Activated CD4-positive, alpha-beta T cell treated with anti-CD3 and anti-CD28 coated beads for 36 hours (primary cell): ENCODE results near the gene PRR33. TPM values are rescaled to one million over a fixed set of nuclear protein-coding genes. Genes with fewer than 3 reads are reported as not detected.

ENCODE experiments used
- ATAC-seq: fragments of 200-7000 bp; cut with Tn5 transposase; one replicate; pipeline ENCODE4 v1.10.0; 2021; ENCODE audit warnings: mild to moderate bottlenecking, moderate library complexity
- CTCF ChIA-PET: fragments of 350-600 bp; sonication (Branson Sonifier 250); formaldehyde crosslinking; loops from one replicate; lab custom pipeline; 2021; ENCODE audit warnings: antibody characterized with exemption; lab: Charles Lee
- POLR2A ChIA-PET: fragments of 350-600 bp; sonication (Branson Sonifier 250); formaldehyde crosslinking; loops from one replicate; lab custom pipeline; 2021; ENCODE audit warnings: antibody characterized with exemption, inconsistent platforms; lab: Charles Lee
- DNase-seq: peaks from one replicate; pipeline ENCODE4 v3.0.0-alpha.2; 2020
- H3K27ac Mint-ChIP-seq: one replicate; pipeline ENCODE4 v1.8.0; 2021; ENCODE audit warnings: mixed read lengths
- H3K27me3 Mint-ChIP-seq: one replicate; pipeline ENCODE4 v1.8.0; 2021; ENCODE audit warnings: mixed read lengths
- H3K36me3 Mint-ChIP-seq: one replicate; pipeline ENCODE4 v1.8.0; 2021; ENCODE audit warnings: low read depth, mixed read lengths
- H3K4me1 Mint-ChIP-seq: one replicate; pipeline ENCODE4 v1.8.0; 2021; ENCODE audit warnings: mixed read lengths
- H3K4me3 Mint-ChIP-seq: one replicate; pipeline ENCODE4 v1.8.0; 2021; ENCODE audit warnings: mild to moderate bottlenecking, moderate library complexity, mixed read lengths
- H3K9me3 Mint-ChIP-seq: one replicate; pipeline ENCODE4 v1.8.0; 2021; ENCODE audit warnings: low read depth, mixed read lengths
- intact Hi-C, 2 experiments: fragments of 100-400 bp; cut with DNase I in 1 of 2; cut with micrococcal nuclease in 1 of 2; formaldehyde crosslinking; loops; one replicate each; pipeline versions ENCODE4 v1.14.2 to v1.15.1; 2022 to 2024; cut with DNase I, micrococcal nuclease
- total RNA-seq, 2 experiments: library from RNA; stranded (reverse); gene quantifications; one replicate each; pipeline ENCODE4 v1.2.3, GENCODE V29; 2021

The PRR33 gene
- total RNA-seq, 2 experiments from 2014 or later = 0.07 to 0.09 TPM

- peak overlapping the region; percentile 28 for H3K4me3 Mint-ChIP-seq
- intact Hi-C loops = no loop called here
- DNase-seq (peak; percentile 39), ATAC-seq (peak; percentile 60)
- ChIA-PET CTCF (interaction anchor here (1.0 kb wide), 1 partner anchor 177 kb away, joined by 6 read pairs; no protein-coding TSS in a partner anchor), POLR2A (interaction anchor here (1.4 kb wide), 1 partner anchor 11 kb away, joined by 4 read pairs; no protein-coding TSS in a partner anchor)
- no peaks in the 10 kb centered on the region for H3K9me3 Mint-ChIP-seq
- H3K27ac Mint-ChIP-seq = peak overlapping the region; percentile 68
- no peaks in the 10 kb centered on the region for H3K27me3 Mint-ChIP-seq
- peaks cover 45% of the 10 kb centered on the region for H3K4me1 Mint-ChIP-seq
- H3K36me3 Mint-ChIP-seq = peaks cover 2% of the 10 kb centered on the region
Measured at GRCh38 chr11:1870721-1871466, 20.8 kb downstream of the PRR33 start.

- ChIA-PET CTCF (interaction anchor here (0.6 to 1.0 kb wide), 2 partner anchors 50 to 176 kb away, joined by 3 to 6 read pairs; no protein-coding TSS in a partner anchor), POLR2A (interaction anchor here (1.4 kb wide), 1 partner anchor 12 kb away, joined by 4 read pairs; no protein-coding TSS in a partner anchor)
- intact Hi-C loops = no loop called here
- Mint-ChIP-seq H3K4me1 (peaks cover 46% of the 10 kb centered on the region), H3K9me3 (no peaks in the 10 kb centered on the region), H3K27me3 (no peaks in the 10 kb centered on the region), H3K27ac (peak overlapping the region; percentile 37), H3K4me3 (peak overlapping the region; percentile 28), H3K36me3 (peaks cover 2% of the 10 kb centered on the region)
- ATAC-seq (no peak), DNase-seq (no peak)
Measured at GRCh38 chr11:1870326-1870696, 21.4 kb downstream of the PRR33 start.

DNA sequence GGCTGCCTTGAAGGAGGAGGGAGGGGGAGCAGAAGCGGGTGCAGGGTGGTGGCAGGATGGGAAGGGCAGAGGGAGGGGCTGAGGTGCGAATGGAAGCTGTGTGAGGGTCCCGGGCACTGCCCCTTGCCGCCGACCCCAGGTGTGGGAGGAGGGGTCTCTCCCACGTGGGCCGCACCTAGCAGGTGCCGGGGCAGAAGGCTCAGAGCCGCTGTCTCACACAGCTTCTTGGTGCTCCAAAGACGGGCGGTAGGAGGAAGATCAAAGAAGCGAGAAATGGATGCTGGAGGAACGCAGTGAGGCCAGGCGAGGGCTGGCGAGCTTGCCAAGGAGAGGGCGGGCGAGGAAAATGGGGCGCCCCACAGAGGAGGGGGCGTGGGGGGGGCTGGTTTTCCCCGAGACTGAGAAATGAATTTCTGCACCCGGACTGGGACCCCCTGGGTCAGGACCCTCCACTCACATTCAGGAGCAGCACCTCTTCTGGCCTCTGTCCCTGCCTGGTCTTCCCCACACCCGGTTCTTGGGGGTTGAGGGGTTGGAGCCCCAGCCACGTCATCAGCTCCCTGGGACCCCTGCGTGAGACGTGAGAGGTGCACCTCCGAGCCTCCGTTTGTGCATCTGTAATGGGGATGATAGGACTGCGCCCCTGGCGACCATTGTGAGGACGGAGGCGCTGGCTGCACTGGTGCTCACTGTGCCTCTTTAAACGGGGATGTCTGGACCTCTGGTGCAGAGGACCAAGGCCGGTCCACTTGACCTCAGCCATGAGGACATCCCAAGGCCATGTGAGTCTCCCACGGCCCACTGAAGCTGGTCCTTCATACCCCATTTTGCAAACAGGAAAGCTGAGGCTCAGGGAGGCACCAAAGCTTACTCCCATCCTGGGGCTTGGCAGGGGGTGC lies 22.0 kb downstream of the PRR33 start:
- Mint-ChIP-seq H3K4me1 (peaks cover 46% of the 10 kb centered on the region), H3K27me3 (no peaks in the 10 kb centered on the region), H3K4me3 (no peak overlapping the region), H3K36me3 (peaks cover 2% of the 10 kb centered on the region), H3K27ac (no peak overlapping the region), H3K9me3 (no peaks in the 10 kb centered on the region)
- ATAC-seq (no peak), DNase-seq (no peak)
- ChIA-PET CTCF (interaction anchor here (0.6 to 1.0 kb wide), 3 partner anchors 13 to 176 kb away, joined by 3 to 6 read pairs (median 4); no protein-coding TSS in a partner anchor), POLR2A (interaction anchor here (1.4 kb wide), 1 partner anchor 13 kb away, joined by 4 read pairs; no protein-coding TSS in a partner anchor)
- intact Hi-C loops = no loop called here

DNA sequence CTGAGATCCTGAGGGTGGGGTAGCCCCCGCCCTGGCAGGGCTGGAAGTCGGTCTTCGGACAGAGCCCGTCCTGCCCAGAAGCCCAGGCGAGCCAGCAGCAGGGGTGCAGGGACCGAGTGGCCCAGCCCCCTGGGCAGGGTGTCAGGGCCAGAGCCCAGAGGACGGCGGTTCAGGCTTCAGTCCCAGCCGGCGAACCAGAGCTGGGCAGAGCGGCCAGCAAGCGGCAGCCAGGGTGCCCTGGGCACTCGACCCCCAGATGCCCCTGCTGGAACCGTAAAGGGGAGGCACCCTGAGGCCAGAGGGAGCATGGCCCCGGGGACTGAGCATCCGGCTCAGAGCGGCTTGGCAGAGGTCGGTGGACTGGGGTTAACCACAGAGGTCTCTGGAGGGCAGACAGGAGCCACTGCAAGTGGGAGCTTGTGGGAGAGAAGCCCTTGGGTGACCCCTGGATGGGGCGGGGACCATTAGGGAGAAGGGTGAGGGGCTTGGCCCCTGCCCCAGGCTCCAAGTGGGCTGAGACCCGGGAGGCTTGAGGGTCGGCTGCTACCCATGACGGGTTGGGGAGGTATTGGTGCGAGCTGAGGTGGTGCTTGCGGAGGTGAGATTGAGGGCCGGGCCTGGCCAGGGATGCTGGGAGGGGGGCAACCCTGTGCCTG lies 22.9 kb downstream of the PRR33 start:
- Mint-ChIP-seq H3K27ac (no peak overlapping the region), H3K27me3 (no peaks in the 10 kb centered on the region), H3K4me3 (no peak overlapping the region), H3K9me3 (no peaks in the 10 kb centered on the region), H3K36me3 (peaks cover 2% of the 10 kb centered on the region), H3K4me1 (peaks cover 51% of the 10 kb centered on the region)
- DNase-seq (no peak), ATAC-seq (no peak)
- POLR2A ChIA-PET = no interaction called here
- intact Hi-C loops = no loop called here
- CTCF ChIA-PET = interaction anchor here (0.8 kb wide), 1 partner anchor 14 kb away, joined by 4 read pairs; no protein-coding TSS in a partner anchor

DNA sequence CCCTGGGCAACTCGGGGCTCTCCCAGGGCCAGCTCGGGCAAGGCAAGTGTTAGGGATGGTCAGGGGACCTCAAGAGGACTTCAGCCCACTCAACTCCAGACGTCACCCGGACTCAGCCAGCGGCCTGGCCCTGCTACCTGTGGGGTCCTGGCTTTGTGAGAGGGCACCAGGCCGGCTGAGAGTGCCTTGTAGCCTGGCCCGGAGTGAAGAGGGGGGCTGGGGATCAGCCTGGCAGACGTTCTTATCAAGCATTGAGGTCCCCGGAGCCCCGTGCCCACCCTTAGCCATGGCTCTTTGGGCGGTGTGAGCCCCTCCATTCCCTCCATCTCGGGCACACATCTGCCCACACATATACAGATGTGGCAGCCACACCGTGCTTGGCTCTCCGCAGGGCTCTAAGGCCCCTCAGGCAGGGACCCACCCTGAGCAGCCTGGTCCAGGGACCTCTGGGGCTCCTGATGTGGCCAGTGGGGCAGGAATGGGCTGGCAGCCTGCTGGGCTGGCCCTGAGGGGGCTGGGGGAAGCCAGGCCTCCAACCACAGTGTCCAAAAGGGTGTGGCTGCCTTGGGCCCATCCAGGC lies 23.5 kb downstream of the PRR33 start:
- Mint-ChIP-seq H3K27me3 (no peaks in the 10 kb centered on the region), H3K4me3 (no peak overlapping the region), H3K27ac (no peak overlapping the region), H3K36me3 (peaks cover 2% of the 10 kb centered on the region), H3K4me1 (peaks cover 48% of the 10 kb centered on the region), H3K9me3 (no peaks in the 10 kb centered on the region)
- intact Hi-C loops = no loop called here
- ChIA-PET POLR2A (no interaction called here), CTCF (no interaction called here)
- ATAC-seq (no peak), DNase-seq (no peak)

GRCh38 chr11:1867381-1867780 lies 24.3 kb downstream of the PRR33 start:
- ChIA-PET POLR2A (no interaction called here), CTCF (no interaction called here)
- Mint-ChIP-seq H3K9me3 (no peaks in the 10 kb centered on the region), H3K4me3 (no peak overlapping the region), H3K36me3 (peaks cover 2% of the 10 kb centered on the region), H3K27ac (no peak overlapping the region), H3K4me1 (peaks cover 43% of the 10 kb centered on the region), H3K27me3 (no peaks in the 10 kb centered on the region)
- ATAC-seq (no peak), DNase-seq (no peak)
- intact Hi-C loops = no loop called here

- DNase-seq (no peak), ATAC-seq (no peak)
- H3K36me3 Mint-ChIP-seq = peaks cover 2% of the 10 kb centered on the region
- intact Hi-C loops = no loop called here
- H3K9me3 Mint-ChIP-seq = no peaks in the 10 kb centered on the region
- no peaks in the 10 kb centered on the region for H3K27me3 Mint-ChIP-seq
- H3K4me3 Mint-ChIP-seq = no peak overlapping the region
- H3K4me1 Mint-ChIP-seq = peaks cover 38% of the 10 kb centered on the region
- CTCF ChIA-PET = no interaction called here
- POLR2A ChIA-PET = interaction anchor here (0.6 kb wide), 1 partner anchor 23 kb away, joined by 3 read pairs; no protein-coding TSS in a partner anchor
- H3K27ac Mint-ChIP-seq = no peak overlapping the region
Measured at GRCh38 chr11:1866776-1867175, 24.9 kb downstream of the PRR33 start.

DNA sequence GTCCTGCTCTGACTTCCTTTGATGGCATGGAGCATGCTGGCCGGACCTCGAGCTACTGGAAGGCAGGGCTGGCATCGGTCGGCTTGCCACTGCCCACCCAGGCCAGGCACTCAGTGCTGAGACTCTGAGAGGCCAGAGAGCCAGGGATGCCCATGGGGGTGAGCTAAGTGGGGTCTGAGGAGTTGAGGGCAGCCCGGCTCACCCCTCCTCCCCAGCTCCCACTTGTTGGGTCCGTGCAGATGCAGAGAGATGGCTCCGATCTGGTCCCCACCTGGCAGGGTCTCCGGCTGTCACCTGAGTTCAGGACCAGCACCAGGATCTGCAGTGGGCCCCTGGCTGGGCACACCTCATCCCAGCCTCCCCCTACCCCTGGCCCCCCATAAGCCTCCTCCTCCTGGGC lies 25.5 kb downstream of the PRR33 start:
- peaks cover 37% of the 10 kb centered on the region for H3K4me1 Mint-ChIP-seq
- ATAC-seq (no peak), DNase-seq (no peak)
- ChIA-PET CTCF (interaction anchor here (0.6 to 1.6 kb wide), 3 partner anchors 10 to 291 kb away, joined by 3 to 4 read pairs (median 3); no protein-coding TSS in a partner anchor), POLR2A (interaction anchor here (0.6 to 0.8 kb wide), 3 partner anchors 10 to 276 kb away, joined by 3 read pairs; no protein-coding TSS in a partner anchor)
- no peak overlapping the region for H3K4me3 Mint-ChIP-seq
- H3K27me3 Mint-ChIP-seq = no peaks in the 10 kb centered on the region
- H3K27ac Mint-ChIP-seq = no peak overlapping the region
- H3K36me3 Mint-ChIP-seq = peaks cover 2% of the 10 kb centered on the region
- intact Hi-C loops = no loop called here
- H3K9me3 Mint-ChIP-seq = no peaks in the 10 kb centered on the region

GRCh38 chr11:1864831-1865665 lies 26.6 kb downstream of the PRR33 start:
- Mint-ChIP-seq H3K9me3 (no peaks in the 10 kb centered on the region), H3K36me3 (no peaks in the 10 kb centered on the region), H3K4me3 (no peak overlapping the region), H3K27me3 (no peaks in the 10 kb centered on the region), H3K27ac (no peak overlapping the region), H3K4me1 (peaks cover 25% of the 10 kb centered on the region)
- DNase-seq (no peak), ATAC-seq (no peak)
- POLR2A ChIA-PET = interaction anchor here (0.8 kb wide), 1 partner anchor 278 kb away, joined by 3 read pairs; no protein-coding TSS in a partner anchor
- CTCF ChIA-PET = interaction anchor here (1.0 to 1.6 kb wide), 2 partner anchors 11 to 17 kb away, joined by 3 to 4 read pairs; no protein-coding TSS in a partner anchor
- intact Hi-C loops = no loop called here

DNA sequence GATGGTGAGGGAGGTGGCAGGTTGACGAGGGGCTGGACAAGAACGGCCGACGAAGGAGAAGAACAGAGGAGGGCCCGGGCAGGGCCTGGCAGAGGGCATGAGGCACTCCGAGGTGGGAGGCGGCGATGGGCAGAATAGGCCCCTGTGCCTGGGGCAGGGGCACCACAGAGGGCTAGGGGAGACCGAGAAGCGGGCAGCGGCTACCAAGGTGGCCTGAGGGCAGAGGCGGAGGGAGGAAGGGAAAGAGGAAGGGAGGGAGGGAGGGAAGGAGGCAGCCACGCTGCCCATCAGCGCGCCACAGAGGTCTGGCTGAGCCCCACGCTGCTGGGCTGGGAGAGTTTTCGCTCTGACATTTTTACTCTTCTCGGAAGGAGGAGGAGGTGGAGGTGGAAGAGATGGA lies 27.5 kb downstream of the PRR33 start:
- CTCF ChIA-PET = no interaction called here
- Mint-ChIP-seq H3K27ac (no peak overlapping the region), H3K27me3 (no peaks in the 10 kb centered on the region), H3K36me3 (no peaks in the 10 kb centered on the region), H3K4me3 (no peak overlapping the region), H3K9me3 (no peaks in the 10 kb centered on the region), H3K4me1 (peaks cover 18% of the 10 kb centered on the region)
- DNase-seq (no peak), ATAC-seq (no peak)
- intact Hi-C loops = no loop called here
- POLR2A ChIA-PET = no interaction called here
